ENCODE data around the gene TMC6.

TMC6 gene

GRCh38 chr17:78134899-78135385 is 6.4 kb upstream of the TMC6 start:
- DNase-seq = no peak

DNA sequence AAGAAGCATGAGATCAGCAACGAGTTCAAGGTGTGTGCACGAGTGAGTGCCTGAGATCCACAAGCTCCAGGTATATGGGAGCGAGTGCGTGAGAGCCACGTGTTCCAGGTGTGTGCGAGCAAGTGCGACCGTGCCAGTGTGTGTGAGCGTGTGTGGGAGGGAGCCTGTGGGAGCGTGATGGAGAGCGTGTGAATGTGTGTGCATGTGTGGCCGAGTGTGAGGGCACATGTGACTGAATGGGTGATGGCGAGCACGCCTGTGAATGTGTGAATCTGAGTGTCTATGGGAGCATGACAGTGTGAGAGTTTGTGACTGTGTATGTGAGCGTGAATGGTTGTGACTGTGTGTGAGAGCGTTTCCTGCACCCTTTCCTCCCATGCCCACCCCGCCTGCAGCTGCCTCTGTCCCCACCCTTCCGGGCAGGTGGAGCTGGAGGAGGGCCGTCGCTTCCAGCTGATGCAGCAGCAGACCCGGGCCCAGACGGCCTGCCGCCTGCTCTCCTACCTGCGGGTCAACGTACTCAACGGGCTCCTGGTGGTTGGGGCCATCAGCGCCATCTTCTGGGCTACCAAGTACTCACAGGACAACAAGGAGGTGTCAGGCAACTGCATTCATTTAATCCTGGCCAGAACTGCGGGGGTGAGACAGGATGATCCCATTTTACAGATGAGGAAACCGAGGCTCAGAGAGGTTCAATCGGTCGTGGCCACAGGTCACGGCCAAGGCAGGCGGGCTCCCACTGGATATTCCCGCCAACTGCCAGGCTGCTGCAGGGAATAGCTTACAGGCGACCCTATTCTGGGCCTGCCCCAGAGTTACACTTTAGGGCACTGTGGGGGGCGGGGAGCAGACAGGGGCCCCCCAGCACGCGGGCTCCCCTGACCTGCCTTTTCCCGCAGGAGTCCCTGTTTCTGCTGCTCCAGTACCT is 5.7 kb upstream of the TMC6 start:
- no peak for DNase-seq

DNA sequence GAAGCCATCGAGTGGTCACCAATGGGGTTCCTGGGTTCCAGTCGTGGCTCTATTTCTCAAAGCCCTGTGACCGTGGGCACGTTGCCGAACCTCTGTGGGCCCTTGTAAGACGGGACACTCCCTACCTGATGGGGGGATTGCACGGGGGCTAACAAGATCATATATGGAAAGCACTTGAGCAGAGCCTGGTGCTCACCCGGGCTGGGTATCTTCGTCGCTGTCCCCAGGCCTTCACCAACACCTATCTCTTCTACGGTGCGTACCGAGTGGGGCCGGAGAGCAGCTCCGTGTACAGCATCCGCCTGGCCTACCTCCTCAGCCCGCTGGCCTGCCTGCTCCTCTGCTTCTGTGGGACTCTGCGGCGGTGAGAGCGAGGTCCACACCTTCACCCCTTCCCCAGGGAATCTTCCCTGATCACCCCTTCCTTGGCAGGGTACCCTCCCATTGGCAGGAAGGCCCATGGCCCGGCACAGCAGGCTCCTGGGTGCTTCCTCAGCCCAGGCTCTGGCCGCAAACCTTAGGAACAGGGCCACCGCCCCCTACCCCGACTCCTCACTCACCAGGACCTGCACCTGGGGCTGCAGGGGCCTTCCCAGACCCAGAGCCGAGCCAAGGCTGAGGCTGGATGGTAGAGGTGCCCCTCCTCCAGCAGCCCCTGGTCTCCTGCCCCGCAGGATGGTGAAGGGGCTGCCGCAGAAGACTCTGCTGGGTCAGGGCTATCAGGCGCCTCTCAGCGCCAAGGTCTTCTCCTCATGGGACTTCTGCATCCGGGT is 4.8 kb upstream of the TMC6 start:
- no peak for DNase-seq

- no peak for DNase-seq
Measured at GRCh38 chr17:78132767-78133178, 4.2 kb upstream of the TMC6 start.

DNA sequence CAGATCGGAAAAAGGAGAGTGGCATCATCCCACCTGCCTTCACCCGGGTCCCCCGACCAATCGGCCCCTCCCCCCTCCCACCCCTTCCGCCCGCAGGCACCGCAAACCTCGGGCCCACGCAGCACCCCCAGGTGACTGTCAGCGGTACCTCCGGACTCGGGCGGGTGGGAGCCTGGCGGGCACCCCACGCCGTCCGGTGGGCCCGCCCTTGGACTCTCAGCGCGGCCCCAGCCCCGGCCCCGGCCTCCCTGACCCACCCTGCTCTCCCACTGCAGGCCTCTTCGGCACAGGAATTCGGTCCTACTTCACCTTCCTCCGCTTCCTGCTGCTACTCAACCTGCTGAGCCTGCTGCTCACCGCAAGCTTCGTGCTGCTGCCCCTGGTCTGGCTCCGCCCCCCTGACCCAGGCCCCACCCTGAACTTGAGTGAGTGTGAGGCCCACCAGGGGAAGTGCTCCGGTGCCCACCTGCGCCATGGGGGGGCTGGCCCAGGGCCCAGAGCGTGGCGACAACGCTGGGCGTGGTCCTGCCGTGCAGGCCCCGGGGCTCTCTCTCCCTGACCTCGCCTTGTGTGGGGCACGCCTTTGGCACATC is 3.6 kb upstream of the TMC6 start:
- no peak for DNase-seq

GRCh38 chr17:78131172-78132083 is 2.9 kb upstream of the TMC6 start:
- no peak for DNase-seq

GRCh38 chr17:78130437-78131101 is 2.0 kb upstream of the TMC6 start, which contains the start of gene TMC8:
TSS of gene TMC8 (plus strand) at chr17:78130771. CDS start at chr17:78131589, 818 bp downstream.
- DNase-seq = no peak

DNA sequence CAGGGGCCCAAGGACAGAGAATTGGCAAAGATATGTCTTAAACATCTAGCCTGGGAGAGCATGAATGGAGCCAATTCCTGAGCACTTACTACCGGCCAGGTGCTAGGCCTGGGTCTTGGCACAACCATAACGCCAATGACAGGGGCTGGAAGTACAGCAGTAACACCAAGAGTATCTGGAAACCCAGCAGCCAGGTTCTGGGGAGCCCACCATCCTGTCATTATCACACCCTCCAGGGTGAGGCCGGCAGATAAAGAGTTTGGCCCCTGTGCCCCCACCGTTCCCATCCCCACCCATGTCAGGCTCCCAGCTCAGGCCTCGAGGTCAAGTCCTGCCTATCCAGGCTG is 1.5 kb upstream of the TMC6 start:
- no peak for DNase-seq

GRCh38 chr17:78129351-78130089 is 965 bp upstream of the TMC6 start:
- no peak for DNase-seq

GRCh38 chr17:78127888-78128550 is 536 bp downstream of the TMC6 start:
- no peak for DNase-seq

GRCh38 chr17:78127239-78127887 is 1.2 kb downstream of the TMC6 start:
- no peak for DNase-seq

DNA sequence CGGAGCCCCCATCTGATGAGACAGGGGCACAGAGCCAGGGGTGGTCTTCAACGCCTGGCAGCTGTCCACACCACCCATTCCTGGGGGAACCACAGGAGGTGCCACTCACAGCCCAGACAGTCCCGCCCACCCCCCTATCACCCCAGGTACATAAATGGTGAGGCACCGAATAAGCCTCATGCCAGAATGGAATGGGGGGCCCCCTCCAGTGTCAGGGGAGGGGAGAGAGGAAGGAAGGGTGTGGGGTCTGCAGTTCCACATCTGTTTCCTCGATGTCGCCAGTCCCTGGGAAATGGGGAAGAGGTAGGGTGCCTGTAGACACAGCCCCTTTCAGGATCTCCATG is 1.7 kb downstream of the TMC6 start:
- no peak for DNase-seq

DNA sequence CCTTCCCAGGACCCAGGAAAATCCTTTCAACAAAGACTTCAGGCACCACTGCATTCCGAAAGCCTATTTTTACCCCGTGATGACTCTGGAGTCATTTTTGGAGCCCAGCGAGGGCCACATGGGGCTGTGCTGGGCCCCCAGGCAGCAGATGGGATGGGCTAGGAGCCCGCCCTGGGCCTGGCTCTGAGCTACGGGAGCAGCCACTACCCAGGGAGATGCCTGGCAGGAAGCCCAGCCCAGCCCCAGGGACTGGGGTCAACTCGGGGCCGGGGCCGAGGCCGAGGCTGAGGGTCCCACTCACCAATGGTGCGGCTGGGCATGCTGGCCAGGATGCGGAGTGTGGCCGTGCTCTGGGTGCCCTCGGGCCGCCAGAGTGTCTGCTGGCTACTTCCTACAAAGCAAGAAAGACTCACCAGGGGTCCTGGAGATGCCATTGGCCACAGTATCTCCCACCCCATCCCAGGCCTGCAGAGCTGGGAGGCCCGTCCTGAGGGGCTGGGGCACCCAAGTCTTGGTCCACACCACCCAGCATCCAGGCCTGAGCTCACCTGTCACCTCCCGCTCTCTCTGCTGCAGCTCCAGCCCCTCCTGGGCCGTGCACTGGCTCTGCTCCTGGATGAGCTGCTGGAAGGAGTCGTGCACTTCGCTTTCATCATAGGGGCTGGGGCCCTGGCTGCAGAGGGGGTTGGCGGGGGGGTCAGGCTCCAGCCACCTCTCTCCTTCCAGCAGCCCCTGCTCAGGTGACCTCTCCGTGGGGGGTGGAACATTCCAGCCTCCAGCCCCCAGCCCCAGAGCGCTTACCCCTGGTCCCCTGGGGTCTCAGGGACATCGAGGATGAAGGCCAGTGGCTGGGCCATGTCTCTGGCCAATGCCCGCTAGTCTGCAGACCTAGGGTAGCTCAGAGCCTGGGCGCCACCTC is 2.3 kb downstream of the TMC6 start:
- no peak for DNase-seq

GRCh38 chr17:78125138-78125913 is 3.2 kb downstream of the TMC6 start:
- no peak for DNase-seq

DNA sequence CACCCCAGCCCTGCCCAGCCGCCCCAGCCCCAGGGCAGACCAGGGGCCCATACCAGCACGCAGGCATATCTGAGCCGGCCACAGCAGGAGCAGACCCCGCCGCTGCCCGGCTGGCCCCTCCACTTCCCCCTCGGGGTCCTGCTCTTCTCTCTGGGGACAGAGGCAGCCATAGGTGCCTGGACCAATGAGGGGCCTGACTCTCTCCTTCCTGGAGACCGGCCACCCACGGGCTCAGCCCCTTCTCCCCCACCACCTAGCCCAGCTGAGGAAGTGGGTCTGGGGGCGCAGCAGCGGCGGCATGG is 3.8 kb downstream of the TMC6 start:
- no peak for DNase-seq

GRCh38 chr17:78124081-78124835 is 4.3 kb downstream of the TMC6 start:
- no peak for DNase-seq

- DNase-seq = no peak
Measured at GRCh38 chr17:78123258-78123929, 5.2 kb downstream of the TMC6 start.

All from NCI-H1417 treated with DMSO at 0.1 percent for 48 hours (cell line).